SU-DHL-6 (cell line): ENCODE measurements around the gene LMBRD2.
A peak's percentile ranks its signal among the peaks of the same experiment; 100 is the strongest.

Source experiments
- H2AFZ ChIP-seq: fragments of 200-600 bp; sonication (generic); 2 replicates; pipeline ENCODE4 v1.6.1; 2014; ENCODE audit warnings: low read depth, mild to moderate bottlenecking, moderate library complexity, mixed read lengths, antibody characterized with exemption, low read length; ENCODE audit not compliant: severe bottlenecking
- H3F3A ChIP-seq: fragments of 200-600 bp; shearing (Covaris generic); 2 replicates; pipeline ENCODE4 v1.6.0; 2016; ENCODE audit warnings: antibody characterized with exemption, mild to moderate bottlenecking; ENCODE audit not compliant: insufficient read depth
- H3K27ac ChIP-seq: fragments of 200-600 bp; sonication (generic); 2 replicates; pipeline ENCODE4 v1.5.1; 2016; ENCODE audit warnings: low read depth, mild to moderate bottlenecking, low read length, moderate library complexity, mixed read lengths
- H3K27me3 ChIP-seq: fragments of 200-600 bp; sonication (generic), shearing (Covaris generic); 2 replicates; pipeline ENCODE4 v1.6.0; 2014; ENCODE audit warnings: mild to moderate bottlenecking, low read length
- H3K36me3 ChIP-seq: fragments of 200-600 bp; sonication (generic); 2 replicates; pipeline ENCODE4 v1.6.1; 2014; ENCODE audit warnings: mild to moderate bottlenecking, low read length, mixed read lengths
- H3K4me2 ChIP-seq: fragments of 300-600, 200-600 bp; shearing (Covaris generic), sonication (generic); 2 replicates; pipeline ENCODE4 v1.6.0; 2014; ENCODE audit warnings: low read length, low read depth, mild to moderate bottlenecking; ENCODE audit not compliant: poor library complexity, severe bottlenecking
- H3K4me3 ChIP-seq: fragments of 200-600 bp; sonication (generic); 2 replicates; pipeline ENCODE4 v1.5.1; 2014; ENCODE audit warnings: antibody characterized with exemption, low read length, mild to moderate bottlenecking, mixed read lengths; ENCODE audit not compliant: insufficient read depth, poor library complexity, severe bottlenecking
- H3K79me2 ChIP-seq: fragments of 200-600 bp; sonication (generic); 2 replicates; pipeline ENCODE4 v1.6.1; 2014; ENCODE audit warnings: mild to moderate bottlenecking, low read length, moderate library complexity; ENCODE audit not compliant: insufficient read depth
- H3K9ac ChIP-seq: fragments of 200-600 bp; sonication (generic); 2 replicates; pipeline ENCODE4 v1.7.0; 2014; ENCODE audit warnings: mild to moderate bottlenecking, low read length
- H3K9me2 ChIP-seq: fragments of 200-600 bp; sonication (generic); replicated peaks from 2 replicates; pipeline ENCODE4 v1.6.1; 2014; ENCODE audit warnings: low read length; ENCODE audit not compliant: insufficient read depth
- H3K9me3 ChIP-seq: fragments of 200-600 bp; sonication (generic); 2 replicates; pipeline ENCODE4 v1.6.1; 2014; ENCODE audit warnings: low read length, mixed read lengths; ENCODE audit not compliant: insufficient read depth
- H4K20me1 ChIP-seq: fragments of 200-600 bp; sonication (generic); 2 replicates; pipeline ENCODE4 v1.6.1; 2014; ENCODE audit warnings: low read depth, mild to moderate bottlenecking, antibody characterized with exemption, low read length, moderate library complexity, mixed read lengths
- EZH2phosphoT487 ChIP-seq: fragments of 200-600 bp; sonication (generic), shearing (Covaris generic); conservative IDR thresholded peaks from 2 replicates; pipeline ENCODE4 v1.6.1; 2018; ENCODE audit warnings: mild to moderate bottlenecking, antibody characterized with exemption, low read length, moderate library complexity, mixed read lengths
- TF ChIP-seq, protein P1 (sequence below): fragments of 200-600 bp; sonication (generic); IDR thresholded peaks from one replicate; pipeline ENCODE4 v1.5.1; 2017; ENCODE audit warnings: antibody characterized with exemption, mild to moderate bottlenecking, low read length, moderate library complexity; ENCODE audit not compliant: insufficient read depth, poor library complexity, severe bottlenecking

The LMBRD2 gene

DNA sequence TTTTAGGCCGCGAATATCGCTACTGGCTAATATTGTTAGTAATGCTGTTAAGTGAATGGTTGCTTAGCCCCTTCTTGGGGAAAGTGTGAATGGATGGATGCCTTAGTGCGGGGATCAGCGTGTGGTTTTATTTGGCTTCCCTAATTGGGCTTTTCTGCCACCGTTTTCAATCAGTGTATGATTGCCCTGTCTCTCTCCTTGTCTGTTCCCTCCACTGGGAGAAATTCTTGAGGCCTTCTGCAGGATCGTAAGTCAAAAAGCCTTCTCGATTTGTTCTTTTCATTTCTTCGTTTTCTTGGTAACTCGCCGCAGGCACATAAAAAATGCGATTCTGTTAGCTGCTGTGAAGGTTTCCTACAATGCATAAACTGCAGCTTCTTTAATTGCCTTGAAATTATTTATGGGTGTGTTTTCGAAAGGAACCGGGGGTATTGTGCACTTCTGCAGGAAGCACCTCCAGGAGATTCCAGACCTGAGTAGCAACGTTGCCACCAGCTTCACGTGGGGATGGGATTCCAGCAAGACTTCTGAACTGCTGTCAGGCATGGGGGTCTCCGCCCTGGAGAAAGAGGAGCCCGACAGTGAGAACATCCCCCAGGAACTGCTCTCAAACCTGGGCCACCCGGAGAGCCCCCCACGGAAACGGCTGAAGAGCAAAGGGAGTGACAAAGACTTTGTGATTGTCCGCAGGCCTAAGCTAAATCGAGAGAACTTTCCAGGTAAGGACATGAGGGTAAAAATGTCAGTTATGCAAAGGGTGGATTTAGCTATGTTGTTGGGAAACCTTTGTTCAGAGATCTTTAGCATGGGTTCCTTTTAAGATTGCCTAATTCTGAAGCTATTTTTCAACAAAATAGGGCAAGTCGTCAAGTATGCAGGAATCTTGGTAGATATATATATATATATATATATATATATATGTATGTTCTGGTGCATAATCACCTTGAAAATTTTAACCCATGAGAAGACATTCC, 924 bp upstream of the LMBRD2 start:
- peaks cover 13% of the 10 kb centered on the region; the same call in 1 of the 2 replicates for H3K36me3 ChIP-seq
- peak overlapping the region; percentile 58 for H3K27ac ChIP-seq
- H3K4me2 ChIP-seq = peak overlapping the region; percentile 81
- TF ChIP-seq, protein P1, sequence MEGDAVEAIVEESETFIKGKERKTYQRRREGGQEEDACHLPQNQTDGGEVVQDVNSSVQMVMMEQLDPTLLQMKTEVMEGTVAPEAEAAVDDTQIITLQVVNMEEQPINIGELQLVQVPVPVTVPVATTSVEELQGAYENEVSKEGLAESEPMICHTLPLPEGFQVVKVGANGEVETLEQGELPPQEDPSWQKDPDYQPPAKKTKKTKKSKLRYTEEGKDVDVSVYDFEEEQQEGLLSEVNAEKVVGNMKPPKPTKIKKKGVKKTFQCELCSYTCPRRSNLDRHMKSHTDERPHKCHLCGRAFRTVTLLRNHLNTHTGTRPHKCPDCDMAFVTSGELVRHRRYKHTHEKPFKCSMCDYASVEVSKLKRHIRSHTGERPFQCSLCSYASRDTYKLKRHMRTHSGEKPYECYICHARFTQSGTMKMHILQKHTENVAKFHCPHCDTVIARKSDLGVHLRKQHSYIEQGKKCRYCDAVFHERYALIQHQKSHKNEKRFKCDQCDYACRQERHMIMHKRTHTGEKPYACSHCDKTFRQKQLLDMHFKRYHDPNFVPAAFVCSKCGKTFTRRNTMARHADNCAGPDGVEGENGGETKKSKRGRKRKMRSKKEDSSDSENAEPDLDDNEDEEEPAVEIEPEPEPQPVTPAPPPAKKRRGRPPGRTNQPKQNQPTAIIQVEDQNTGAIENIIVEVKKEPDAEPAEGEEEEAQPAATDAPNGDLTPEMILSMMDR = no peak
- TF ChIP-seq EZH2phosphoT487 = no peak
- H3F3A ChIP-seq = no peaks in the 10 kb centered on the region
- H2AFZ ChIP-seq = peak overlapping the region; percentile 50
- H4K20me1 ChIP-seq = no peaks in the 10 kb centered on the region
- H3K27me3 ChIP-seq = no peaks in the 10 kb centered on the region
- no peaks in the 10 kb centered on the region for H3K9me3 ChIP-seq
- H3K79me2 ChIP-seq = peaks cover 92% of the 10 kb centered on the region
- H3K4me3 ChIP-seq = peak overlapping the region; percentile 72
- peak overlapping the region; percentile 74 for H3K9ac ChIP-seq
- no peaks in the 10 kb centered on the region for H3K9me2 ChIP-seq

DNA sequence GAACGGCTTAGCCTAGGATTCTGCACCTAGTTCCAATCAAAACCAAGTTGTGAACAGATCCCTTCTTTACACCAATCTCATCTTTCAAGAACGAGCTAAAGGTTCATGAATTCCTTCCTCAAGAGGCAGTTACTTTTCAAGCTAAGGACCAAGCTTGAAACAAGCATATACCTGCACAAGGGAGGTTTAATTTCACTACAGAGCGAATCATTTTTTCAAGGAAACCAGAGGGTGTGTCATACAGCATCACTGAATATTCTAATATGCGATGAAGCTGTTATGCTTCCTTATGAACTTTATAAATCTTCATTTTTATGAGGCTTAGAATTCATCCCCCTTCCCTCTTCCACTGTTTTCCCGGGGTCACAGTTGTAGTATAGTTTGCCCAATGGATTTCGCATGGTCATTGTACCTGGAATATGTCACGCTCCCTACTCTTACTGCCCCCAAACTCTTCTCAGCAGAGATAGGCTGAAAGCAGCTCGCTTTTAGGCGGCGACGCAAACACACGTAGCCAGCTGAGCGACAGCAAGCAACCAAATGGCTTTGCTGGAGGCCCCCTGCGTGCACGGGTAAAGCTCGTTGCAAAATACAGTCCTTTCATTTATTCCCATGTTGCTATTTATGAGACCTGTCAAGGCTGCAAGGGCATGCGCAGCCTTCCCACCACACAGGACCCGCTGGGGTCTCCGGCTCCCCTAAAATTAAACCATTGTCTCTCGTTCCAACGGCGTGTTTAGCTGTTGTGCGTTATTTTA, 832 bp downstream of the LMBRD2 start:
- Histone ChIP-seq H3K9me3 (no peaks in the 10 kb centered on the region), H2AFZ (peak overlapping the region; percentile 54), H3K27me3 (no peaks in the 10 kb centered on the region), H3K79me2 (peaks cover 96% of the 10 kb centered on the region), H3K9ac (peak overlapping the region; percentile 74), H3K4me2 (peak overlapping the region; percentile 66), H3K9me2 (no peaks in the 10 kb centered on the region), H4K20me1 (no peaks in the 10 kb centered on the region), H3F3A (no peaks in the 10 kb centered on the region), H3K36me3 (peaks cover 6% of the 10 kb centered on the region; the same call in 1 of the 2 replicates), H3K27ac (peak overlapping the region; percentile 60), H3K4me3 (peak overlapping the region; percentile 79)
- no peak for TF ChIP-seq EZH2phosphoT487
- TF ChIP-seq, protein P1 = no peak

DNA sequence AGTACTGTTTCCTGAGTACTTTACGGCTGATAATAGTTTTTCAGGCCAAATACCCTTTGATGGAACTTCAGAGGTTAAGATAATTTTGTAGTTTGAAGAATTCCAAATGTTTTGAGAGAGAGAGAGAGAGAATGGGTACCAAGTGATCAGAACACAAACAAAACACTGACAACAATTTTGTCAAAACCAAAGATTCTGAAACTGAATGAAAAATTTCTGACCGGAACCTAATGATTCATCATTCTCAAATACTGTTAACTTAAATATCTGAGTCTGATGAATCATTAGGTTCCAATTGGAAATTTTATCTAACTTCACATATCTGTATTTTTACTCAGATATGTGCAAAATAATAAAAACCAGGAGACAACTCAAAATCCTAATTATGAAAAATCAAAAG, 4.0 kb downstream of the LMBRD2 start:
- Histone ChIP-seq H3K4me3 (no peak overlapping the region), H3K27me3 (no peaks in the 10 kb centered on the region), H3K9me2 (no peaks in the 10 kb centered on the region), H2AFZ (no peak overlapping the region), H4K20me1 (no peaks in the 10 kb centered on the region), H3K27ac (no peak overlapping the region), H3K4me2 (peak overlapping the region; percentile 37), H3K9me3 (no peaks in the 10 kb centered on the region), H3K9ac (no peak overlapping the region), H3K36me3 (peaks cover 19% of the 10 kb centered on the region), H3F3A (no peaks in the 10 kb centered on the region), H3K79me2 (peaks cover 90% of the 10 kb centered on the region)
- TF ChIP-seq, protein P1 = no peak
- TF ChIP-seq EZH2phosphoT487 = no peak
